GM23248 (cell line): ENCODE measurements around the gene GIGYF2. TPM values are rescaled to one million over a fixed set of nuclear protein-coding genes. Genes with fewer than 3 reads are reported as not detected.

Experiments used
- DNase-seq: peaks from one replicate; pipeline ENCODE4 v3.0.0-alpha.2; 2015
- H2AFZ ChIP-seq: fragments of 200-600 bp; sonication (generic); 2 replicates; pipeline ENCODE4 v1.6.1; 2016; ENCODE audit warnings: antibody characterized with exemption
- H3F3A ChIP-seq: fragments of 200-600 bp; sonication (generic); 2 replicates; pipeline ENCODE4 v1.6.1; 2016; ENCODE audit warnings: mild to moderate bottlenecking, antibody characterized with exemption, mixed run types; ENCODE audit not compliant: insufficient read depth
- H3K27ac ChIP-seq: fragments of 200-600 bp; sonication (generic); 2 replicates; pipeline ENCODE4 v1.5.1; 2016; ENCODE audit warnings: mild to moderate bottlenecking
- H3K27me3 ChIP-seq: fragments of 200-600 bp; sonication (generic); replicated peaks from 2 replicates; pipeline ENCODE4 v1.6.1; 2016; ENCODE audit warnings: mild to moderate bottlenecking; ENCODE audit not compliant: insufficient read depth
- H3K36me3 ChIP-seq: fragments of 200-600 bp; sonication (generic); 2 replicates; pipeline ENCODE4 v1.6.1; 2016; ENCODE audit warnings: low read depth, mild to moderate bottlenecking
- H3K4me1 ChIP-seq: fragments of 200-600 bp; sonication (generic); 2 replicates; pipeline ENCODE4 v1.6.1; 2016; ENCODE audit warnings: mild to moderate bottlenecking; ENCODE audit not compliant: insufficient read depth
- H3K4me2 ChIP-seq: fragments of 200-600 bp; sonication (generic); one replicate; pipeline ENCODE4 v1.6.1; 2016; ENCODE audit warnings: mild to moderate bottlenecking; ENCODE audit not compliant: unreplicated experiment
- H3K4me3 ChIP-seq: fragments of 200-600 bp; sonication (generic); 2 replicates; pipeline ENCODE4 v1.5.1; 2016; ENCODE audit warnings: mild to moderate bottlenecking
- H3K79me2 ChIP-seq: fragments of 200-600 bp; sonication (generic); 2 replicates; pipeline ENCODE4 v1.6.1; 2016; ENCODE audit warnings: mild to moderate bottlenecking; ENCODE audit not compliant: insufficient read depth
- H3K9ac ChIP-seq: fragments of 200-600 bp; sonication (generic); 2 replicates; pipeline ENCODE4 v1.6.1; 2016; ENCODE audit warnings: mild to moderate bottlenecking
- H3K9me2 ChIP-seq: fragments of 200-600 bp; sonication (generic); 2 replicates; pipeline ENCODE4 v1.6.1; 2016; ENCODE audit warnings: mixed run types, mild to moderate bottlenecking, moderate library complexity; ENCODE audit not compliant: insufficient read depth
- H3K9me3 ChIP-seq: fragments of 200-600 bp; sonication (generic); one replicate; pipeline ENCODE4 v1.6.1; 2017; ENCODE audit warnings: low read depth
- H4K20me1 ChIP-seq: fragments of 200-600 bp; sonication (generic); 2 replicates; pipeline ENCODE4 v1.6.0; 2016; ENCODE audit not compliant: insufficient read depth
- EZH2 ChIP-seq: fragments of 200-600 bp; sonication (generic); IDR thresholded peaks from 2 replicates; pipeline ENCODE4 v1.6.1; 2018; ENCODE audit warnings: antibody characterized with exemption, mild to moderate bottlenecking; ENCODE audit not compliant: insufficient read depth, poor library complexity, severe bottlenecking
- EZH2phosphoT487 ChIP-seq: fragments of 200-600 bp; sonication (generic); IDR thresholded peaks from 2 replicates; pipeline ENCODE4 v1.6.1; 2018; ENCODE audit warnings: antibody characterized with exemption, moderate library complexity, mild to moderate bottlenecking, low read depth; ENCODE audit not compliant: insufficient read depth
- WGBS, 2 experiments: methylation state at CpG; one replicate each; pipeline ENCODE4 v1.1.6; 2015 to 2017; ENCODE audit warnings: low lambda C conversion rate in 2 of 2, low coverage in 1 of 2; ENCODE audit errors: missing lambda C conversion rate in 2 of 2; 5-methylcytosine and 5-hydroxymethylcytosine counted together
- in situ Hi-C: fragments of 300-500 bp; cut with MboI; formaldehyde crosslinking; loops from 2 replicates; pipeline ENCODE4 v1.15.0; 2020
- polyA plus RNA-seq: library from polyadenylated mRNA; unstranded; fragments of >200 nt; fragmentation: Nextera tagmentation; extraction: Ambion mirVana; gene quantifications from 2 replicates; pipeline ENCODE4 v1.2.1, GENCODE V29; 2016
- small RNA-seq: library from RNA; depleted of rRNA; stranded (forward); fragments of <200 nt; gene quantifications from one replicate; pipeline ENCODE3, GENCODE V24; 2014; ENCODE audit warnings: low read depth, low replicate concordance
- total RNA-seq: library from RNA; depleted of rRNA; stranded (reverse); fragments of >200 nt; shearing (Covaris generic); gene quantifications from 2 replicates; pipeline ENCODE4 v1.2.3, GENCODE V29; 2014; rRNA removed

Gene GIGYF2
- total and polyA plus RNA-seq, 2 experiments from 2014 or later = 27.2 to 35.2 TPM

DNA sequence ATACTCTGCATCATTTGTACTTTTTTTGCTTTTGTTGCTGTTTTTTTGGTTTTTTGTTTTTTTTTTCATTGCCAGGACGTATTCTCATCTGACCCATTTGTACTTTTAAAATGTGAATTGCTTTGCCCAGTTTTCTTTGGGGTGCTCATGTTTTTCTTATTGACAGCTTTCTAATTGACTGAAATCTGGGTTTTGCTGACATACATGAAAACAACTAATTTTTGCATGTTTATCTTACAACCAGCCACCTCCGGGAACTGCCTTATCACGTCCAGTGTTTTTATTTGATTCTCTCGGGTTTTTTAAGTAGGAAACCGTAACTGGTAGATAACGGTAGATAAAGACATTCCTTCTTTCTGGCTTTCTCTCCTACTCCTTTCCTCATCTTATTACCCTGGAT, 211.6 kb downstream of the GIGYF2 start:
- Histone ChIP-seq H4K20me1 (no peaks in the 10 kb centered on the region), H3K4me2 (no peak overlapping the region), H3K4me3 (no peak overlapping the region), H3K4me1 (no peaks in the 10 kb centered on the region), H3K27ac (no peak overlapping the region), H3K79me2 (no peaks in the 10 kb centered on the region), H3F3A (no peaks in the 10 kb centered on the region), H2AFZ (no peak overlapping the region), H3K36me3 (no peaks in the 10 kb centered on the region), H3K9me2 (no peaks in the 10 kb centered on the region), H3K9me3 (peaks cover 4% of the 10 kb centered on the region), H3K27me3 (peaks cover 6% of the 10 kb centered on the region; the same call in 1 of the 2 replicates), H3K9ac (no peak overlapping the region)
- DNase-seq = no peak
- WGBS, 2 experiments = 74 to 78% methylated on average over 6 of the region's 6 CpGs
- TF ChIP-seq EZH2 = no peak
- TF ChIP-seq EZH2phosphoT487 = no peak
- in situ Hi-C loops = no loop called here

Small RNA genes lying within 50 kb of the gene (small RNA-seq; reads per million reads assigned to genes)
- gene RF00019 = not detected
- 0.37 reads per million for gene RN7SL359P
- not detected for gene RNU6-107P

Other genes starting within 250 kb of the GIGYF2 start
- gene ALPI, start 241.2 kb upstream of the GIGYF2 start, total RNA-seq = not detected in 2 replicates
- not detected in 2 replicates for gene ALPI, start 241.2 kb upstream of the GIGYF2 start, polyA plus RNA-seq
- 0.54 TPM in 1 of 2 replicates, not detected in the other for gene ECEL1, start 209.5 kb upstream of the GIGYF2 start, total RNA-seq
- gene ECEL1, start 209.5 kb upstream of the GIGYF2 start, polyA plus RNA-seq = not detected in 2 replicates
- gene PRSS56, start 176.9 kb upstream of the GIGYF2 start, total RNA-seq = not detected in 2 replicates
- not detected in 2 replicates for gene PRSS56, start 176.9 kb upstream of the GIGYF2 start, polyA plus RNA-seq
- gene CHRND, start 171.2 kb upstream of the GIGYF2 start, total RNA-seq = not detected in 2 replicates
- gene CHRND, start 171.2 kb upstream of the GIGYF2 start, polyA plus RNA-seq = not detected in 2 replicates
- not detected in 2 replicates for gene CHRNG, start 157.6 kb upstream of the GIGYF2 start, total RNA-seq
- gene CHRNG, start 157.6 kb upstream of the GIGYF2 start, polyA plus RNA-seq = not detected in 2 replicates
- gene TIGD1, start 146.8 kb upstream of the GIGYF2 start, total RNA-seq = 2.0 and 4.3 TPM in 2 replicates
- gene TIGD1, start 146.8 kb upstream of the GIGYF2 start, polyA plus RNA-seq = 3.2 and 3.6 TPM in 2 replicates
- 82.8 and 98.5 TPM in 2 replicates for gene EIF4E2, start 146.6 kb upstream of the GIGYF2 start, total RNA-seq
- gene EIF4E2, start 146.6 kb upstream of the GIGYF2 start, polyA plus RNA-seq = 147 and 150 TPM in 2 replicates
- gene EFHD1, start 63.7 kb upstream of the GIGYF2 start, total RNA-seq = not detected in 2 replicates
- not detected in 2 replicates for gene EFHD1, start 63.7 kb upstream of the GIGYF2 start, polyA plus RNA-seq
- gene KCNJ13, start 79.2 kb downstream of the GIGYF2 start, total RNA-seq = not detected in 2 replicates
- 0.16 and 0.21 TPM in 2 replicates for gene KCNJ13, start 79.2 kb downstream of the GIGYF2 start, polyA plus RNA-seq
- gene SNORC, start 172.9 kb downstream of the GIGYF2 start, total RNA-seq = 0.63 TPM in 1 of 2 replicates, not detected in the other
- gene SNORC, start 172.9 kb downstream of the GIGYF2 start, polyA plus RNA-seq = 0.39 TPM in 1 of 2 replicates, not detected in the other